NCI-H146 (cell line): Measurements from ENCODE around the gene RAG2.

ENCODE experiments used
- DNase-seq: peaks from one replicate; lab custom pipeline; 2025; lab: John Stamatoyannopoulos, UW

RAG2 gene

DNA sequence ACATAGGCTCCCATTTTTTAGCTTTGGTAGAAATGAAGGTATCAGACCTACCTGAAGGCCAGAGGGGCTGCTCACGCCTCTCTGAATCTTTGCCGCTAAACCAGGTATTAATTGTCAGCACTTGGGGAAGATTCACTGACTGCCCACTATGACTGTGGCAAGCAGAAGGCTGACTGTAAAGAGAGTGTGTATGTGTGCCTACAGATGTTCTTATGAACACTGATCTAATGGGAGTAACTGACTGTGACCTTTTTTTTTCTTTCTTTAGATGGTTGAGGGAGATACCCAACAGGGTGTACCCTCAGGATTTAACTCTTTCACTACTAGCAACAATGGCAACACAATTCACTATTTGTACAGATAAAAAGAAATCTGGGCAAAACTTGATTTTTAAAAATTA, at the start of gene RAG2:
Gene RAG2 (minus strand): TSS at position 186 of the 400 bp plus-strand sequence. CDS start 4,068 bp downstream, outside the sequence.
- DNase-seq: no peak

DNA sequence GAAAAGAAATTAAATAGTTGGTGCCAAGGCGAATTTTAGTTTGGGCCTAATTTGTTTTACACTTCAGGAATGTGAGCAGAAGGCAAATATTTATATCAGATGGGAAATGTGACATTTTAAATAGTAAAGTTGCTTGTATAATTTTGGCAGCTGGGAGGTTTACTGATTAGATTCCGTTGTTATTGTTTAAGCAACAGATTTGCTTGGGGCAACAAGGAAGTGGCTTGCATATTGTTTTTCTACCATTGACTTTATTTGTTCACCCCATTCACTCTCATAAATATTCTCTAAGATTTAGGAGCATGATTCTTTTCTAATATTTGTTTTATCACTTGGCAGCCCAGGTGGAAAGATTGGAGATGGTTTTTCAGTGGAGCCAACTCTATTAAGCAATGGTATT, 40.5 kb upstream of the RAG2 start:
- no peak for DNase-seq

DNA sequence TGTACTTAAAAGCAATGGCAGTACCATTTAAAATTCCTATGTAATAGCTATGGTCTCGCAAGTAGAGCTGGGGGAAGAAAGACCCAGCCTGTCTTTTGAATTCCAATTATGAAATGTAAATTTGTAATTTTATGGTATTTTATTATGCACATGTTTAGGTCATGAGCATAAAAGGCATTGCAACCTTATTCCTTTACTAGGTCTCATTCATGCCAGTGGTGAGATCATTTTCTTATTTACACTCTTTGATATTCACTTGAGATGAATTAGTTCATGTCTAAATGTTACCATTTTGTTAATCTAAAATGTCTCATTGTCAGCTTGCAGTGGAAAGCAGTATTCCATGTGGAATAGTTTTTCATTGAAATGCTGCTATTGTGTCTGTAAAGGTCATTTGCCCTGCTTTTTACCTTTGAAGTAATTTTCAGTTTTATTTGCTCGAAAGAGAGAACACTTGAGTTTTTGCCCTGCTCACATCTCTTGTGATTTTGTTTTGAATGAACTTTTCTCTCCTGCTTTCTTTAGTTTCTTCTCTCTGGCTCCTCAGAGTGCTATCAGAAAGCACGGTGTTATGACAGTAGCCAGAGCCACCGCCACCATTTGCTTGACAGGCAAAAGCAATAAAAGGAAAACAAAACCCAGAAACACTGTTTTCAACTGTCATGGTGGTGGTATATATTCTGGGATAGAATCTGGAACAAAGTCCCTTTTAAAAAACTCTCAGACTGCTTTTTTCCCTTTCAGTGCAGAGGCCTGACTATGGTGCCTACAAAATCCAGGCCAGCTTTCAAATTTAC, 37.2 kb upstream of the RAG2 start:
- DNase-seq: no peak

DNA sequence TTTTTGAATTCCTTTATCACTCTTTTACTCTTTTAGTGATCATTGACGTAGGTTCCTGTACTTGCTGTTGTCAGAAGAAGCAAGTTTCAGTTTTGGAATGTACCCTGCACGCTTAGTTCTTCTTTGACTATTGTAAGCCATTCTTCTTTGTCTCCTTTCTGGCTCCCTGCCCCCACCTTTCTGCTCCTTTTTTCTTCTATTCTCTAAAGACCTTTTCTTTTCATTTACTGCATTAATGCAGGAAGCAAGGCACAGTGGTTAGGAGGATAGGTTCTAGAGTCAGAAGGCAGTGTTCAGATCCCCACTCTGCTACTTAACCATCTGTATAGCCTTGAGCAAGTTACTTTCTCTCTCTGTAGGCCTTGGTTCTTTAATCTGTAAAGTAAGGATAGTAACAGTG, 33.7 kb upstream of the RAG2 start:
- DNase-seq: no peak

DNA sequence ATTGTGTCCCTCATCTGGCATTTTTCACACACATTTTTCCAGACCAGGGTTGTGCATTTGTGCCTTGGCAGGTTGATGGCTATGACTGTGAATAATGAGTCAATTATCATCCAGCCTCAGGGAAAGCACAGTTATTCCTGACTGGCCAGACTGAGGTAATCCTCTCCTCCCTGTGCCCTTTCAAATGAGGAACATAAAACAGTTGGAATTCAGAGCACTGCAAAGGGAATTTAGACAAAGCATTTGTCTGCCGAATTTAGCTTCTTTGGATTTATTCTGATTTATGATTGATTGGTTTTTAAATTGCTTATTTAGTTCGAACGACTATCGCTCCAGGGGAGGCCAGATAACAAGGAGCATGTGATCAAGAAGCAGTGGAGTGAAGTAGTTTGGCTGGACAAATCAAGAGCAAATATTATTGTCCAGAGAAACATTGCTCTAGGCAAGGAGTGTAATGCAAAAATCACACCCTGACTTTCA, 30.8 kb upstream of the RAG2 start:
- DNase-seq: no peak

DNA sequence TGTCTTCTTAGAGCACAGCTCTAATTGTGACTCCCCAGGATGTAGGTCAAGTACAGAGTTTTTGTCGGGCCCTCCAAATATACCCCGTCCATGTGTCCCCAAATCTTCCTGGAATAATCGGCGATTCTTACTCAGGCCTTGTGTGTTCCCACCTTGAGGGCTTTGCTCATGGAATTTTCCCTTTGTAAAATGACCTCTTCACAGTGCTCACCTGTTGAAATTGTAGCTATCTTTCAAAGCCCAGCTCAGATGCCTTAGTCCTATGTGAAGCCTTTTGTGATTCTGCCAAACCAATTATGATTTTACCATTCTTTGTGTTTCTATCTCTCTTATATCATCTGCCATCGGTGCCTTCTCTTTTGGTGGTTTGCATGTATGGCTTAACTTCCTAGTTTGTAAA, 30.1 kb upstream of the RAG2 start:
- no peak for DNase-seq

DNA sequence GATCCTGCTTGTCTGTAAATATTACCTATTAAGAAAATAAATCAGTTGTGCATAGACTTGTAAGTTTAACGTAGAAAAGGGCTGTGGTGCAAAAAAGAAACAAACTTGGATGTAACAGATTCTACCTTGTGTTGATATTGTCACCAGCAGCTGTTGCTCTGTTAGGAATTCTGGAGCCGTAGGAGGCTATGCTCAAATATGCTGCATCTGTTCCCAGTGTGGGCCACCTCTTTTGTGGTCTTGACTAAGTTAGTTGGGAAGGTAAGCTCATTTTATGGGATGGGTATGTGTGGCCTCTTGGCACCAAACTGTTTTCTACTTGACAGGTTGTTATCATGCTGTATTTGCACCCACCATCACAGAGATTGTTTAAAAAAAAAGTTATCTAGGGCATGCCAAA, 29.4 kb upstream of the RAG2 start:
- DNase-seq: no peak

DNA sequence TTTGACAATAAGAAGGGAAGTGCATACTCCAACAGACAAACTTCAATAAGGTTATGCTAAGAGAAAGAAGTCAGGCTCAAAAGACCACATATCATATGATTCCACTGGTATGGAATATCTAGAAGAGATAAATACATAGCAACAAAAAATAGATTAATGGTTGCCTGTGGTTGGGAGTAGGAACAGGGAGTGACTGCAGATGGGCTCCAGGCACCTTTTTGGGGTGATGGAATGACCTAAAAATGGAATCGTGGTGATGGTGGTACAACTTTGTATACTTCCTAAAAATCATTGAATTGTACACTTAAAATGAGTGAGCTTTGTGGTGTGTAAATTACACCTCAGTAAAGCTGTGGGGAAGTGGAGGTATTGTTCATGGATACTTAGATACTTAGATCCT, 29.0 kb upstream of the RAG2 start:
- DNase-seq: no peak

DNA sequence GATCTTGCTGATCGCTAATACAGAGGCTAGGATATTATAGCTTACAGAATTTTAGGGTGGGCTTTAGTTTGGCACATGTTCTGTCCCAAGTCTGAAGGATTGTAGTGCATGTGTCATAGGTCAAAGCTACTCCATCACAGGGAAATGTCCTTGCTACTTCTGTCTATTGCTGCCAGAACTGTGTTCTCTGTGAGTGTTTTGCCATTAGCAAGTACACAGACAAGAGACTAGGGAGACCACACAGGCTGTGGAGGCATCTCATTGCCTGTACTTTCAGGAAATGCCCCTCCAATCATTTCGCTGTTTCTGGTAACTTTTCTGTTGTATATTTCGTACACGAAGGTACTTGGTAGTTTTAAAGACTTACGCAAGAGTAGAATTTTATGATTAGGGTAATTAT, 25.5 kb upstream of the RAG2 start:
- no peak for DNase-seq

DNA sequence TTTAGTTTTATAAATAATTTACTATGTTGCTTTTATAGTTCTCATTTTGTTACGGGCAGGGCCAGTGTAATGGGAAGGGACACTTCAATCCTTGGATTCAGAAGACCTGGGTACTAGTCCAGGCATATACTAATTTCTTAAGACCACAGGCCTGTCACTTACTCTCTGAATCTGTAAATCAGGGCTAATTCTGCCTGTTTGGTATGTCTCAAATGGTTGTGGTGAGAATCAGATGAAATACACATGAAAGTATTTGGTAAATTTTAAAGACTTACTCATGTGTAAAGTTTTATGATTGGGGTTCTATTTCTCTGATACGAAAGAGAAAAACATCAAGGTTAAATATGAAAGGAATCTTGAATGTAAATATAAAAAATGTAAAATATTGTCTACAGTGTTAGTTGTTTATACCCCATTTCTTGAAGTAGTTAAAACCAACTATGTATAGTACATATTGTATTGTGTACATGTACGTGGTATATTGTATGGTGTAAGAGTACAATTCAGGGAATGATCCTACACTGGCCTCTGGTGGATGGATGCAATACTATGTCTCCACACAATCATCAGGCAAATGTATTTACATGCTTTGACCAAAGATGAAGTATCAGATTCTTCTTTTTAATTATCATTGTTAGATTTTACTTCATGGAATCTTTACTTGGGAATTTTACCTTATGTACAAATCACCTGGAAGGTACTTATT, 24.5 kb upstream of the RAG2 start:
- DNase-seq: no peak

DNA sequence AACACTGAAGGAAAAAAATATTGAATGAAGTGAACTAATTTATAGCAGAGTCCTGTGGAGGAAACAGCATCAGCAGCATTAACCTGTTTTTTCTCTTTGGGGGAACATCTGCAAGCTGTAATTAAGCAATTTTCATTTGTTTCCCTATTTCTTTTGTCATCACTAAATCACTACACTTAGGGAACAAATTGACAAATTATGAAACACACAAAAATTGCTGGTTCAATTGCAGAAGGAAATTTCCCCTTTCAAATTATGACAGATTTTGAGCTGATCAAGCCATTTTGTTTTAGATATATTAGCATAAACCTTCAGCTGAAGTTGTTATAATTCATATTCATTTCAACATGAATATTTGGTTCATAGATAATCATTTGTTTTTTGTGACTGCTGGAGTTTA, 22.2 kb upstream of the RAG2 start:
- no peak for DNase-seq

DNA sequence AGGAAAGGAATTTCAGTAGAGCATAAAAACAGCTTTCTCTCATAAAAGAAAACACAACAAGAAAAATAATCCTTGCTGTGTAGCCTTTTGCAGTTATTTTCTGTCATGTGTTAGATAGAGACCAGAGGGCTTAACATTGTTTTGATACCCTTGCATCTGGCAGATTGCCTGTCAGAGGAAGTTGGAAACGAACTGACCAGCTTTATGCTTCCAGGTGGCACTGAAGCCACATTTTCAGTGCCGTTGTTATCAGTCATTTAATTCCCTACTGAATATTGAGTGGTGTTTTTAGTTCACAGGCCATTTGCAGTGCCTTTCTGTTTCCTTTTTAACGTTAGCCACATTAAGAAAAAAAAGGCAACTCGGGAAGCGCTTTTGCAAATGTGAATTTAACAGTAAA, 21.5 kb upstream of the RAG2 start:
- no peak for DNase-seq

DNA sequence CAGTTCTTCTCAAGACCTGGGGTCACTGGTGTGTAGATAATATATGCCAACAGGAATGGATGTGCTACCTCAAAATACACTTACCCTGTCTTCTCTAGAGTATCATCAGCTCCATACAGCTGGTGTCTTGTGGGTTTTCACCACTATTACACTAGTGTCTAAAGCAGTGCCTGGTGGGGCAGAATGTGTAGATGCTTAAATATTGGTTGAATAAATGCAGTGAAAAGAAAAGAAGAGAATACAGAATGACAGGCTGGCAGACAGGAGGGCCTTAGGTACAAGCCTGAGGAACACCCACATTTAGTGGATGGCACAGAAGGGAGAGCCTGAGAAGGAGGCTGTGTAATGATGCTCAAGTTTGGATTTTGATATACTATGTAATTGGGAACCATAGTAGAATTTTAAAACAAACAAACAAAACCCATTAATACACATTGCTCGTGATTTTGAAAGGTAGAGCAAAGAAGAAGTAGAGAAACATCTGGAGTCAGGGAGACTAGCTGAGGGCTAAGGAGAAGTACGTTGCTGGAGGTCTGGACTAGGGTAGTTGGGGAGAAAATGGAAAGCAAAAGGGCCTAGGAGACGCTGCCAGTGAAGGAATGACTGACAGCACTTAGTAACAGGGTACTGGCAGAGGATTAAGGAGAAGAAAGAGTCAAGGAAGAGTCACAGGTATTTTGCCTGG, 20.5 kb upstream of the RAG2 start:
- no peak for DNase-seq

DNA sequence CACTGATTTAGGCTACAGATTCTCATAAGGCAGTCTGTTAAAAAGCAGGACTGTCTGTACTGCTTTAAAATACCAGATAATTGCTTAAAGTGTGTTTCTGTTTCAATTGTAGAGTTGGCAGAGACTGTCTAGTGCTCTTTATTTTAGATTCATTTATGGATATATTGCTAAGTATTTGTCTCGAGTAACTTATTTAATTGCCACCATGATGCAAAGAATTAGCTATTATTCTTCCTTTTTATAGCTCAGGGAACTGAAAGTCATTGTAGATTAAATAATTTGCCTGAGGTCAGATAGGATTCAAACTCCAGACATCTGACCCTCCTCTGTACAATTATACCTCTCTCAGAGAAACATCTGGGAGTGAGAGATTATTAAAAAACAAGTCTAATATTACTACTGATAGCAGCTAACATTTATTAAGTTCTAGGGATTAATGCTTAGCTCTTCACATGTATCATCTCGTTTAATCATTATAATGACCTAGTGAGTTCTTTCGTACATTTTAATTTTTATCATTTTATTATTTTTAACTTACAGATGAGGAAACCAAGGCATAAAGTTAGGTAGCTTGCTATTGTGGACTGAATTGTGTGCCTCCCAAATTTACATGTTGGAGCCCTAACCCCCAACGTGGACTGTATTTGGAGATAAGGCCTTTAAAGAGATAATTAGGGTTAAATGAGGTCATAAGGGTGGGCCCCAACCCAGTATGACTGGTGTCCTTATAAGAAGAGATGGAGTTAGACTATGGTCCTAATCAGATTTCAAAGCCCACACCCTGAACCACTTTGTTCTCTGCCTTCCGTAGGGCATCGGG, 19.7 kb upstream of the RAG2 start:
- DNase-seq: no peak

DNA sequence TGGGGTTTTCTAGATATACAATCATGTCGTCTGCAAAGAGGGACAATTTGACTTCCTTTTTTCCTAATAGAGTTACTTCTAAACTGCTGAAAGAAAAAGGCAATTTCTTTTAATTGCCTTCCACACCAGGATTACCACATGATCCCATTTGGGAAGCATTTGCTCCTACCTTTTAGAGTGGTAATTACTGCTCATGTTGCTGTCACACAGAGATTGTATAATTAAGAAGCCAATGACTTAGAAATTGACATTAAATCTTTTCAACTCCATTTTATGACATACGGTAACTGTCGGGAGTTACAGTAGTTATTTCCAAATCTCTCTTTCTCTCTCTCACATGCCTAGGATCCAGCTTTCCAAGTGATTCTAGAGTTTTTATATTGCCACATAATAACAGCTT, 17.8 kb upstream of the RAG2 start:
- DNase-seq: no peak

DNA sequence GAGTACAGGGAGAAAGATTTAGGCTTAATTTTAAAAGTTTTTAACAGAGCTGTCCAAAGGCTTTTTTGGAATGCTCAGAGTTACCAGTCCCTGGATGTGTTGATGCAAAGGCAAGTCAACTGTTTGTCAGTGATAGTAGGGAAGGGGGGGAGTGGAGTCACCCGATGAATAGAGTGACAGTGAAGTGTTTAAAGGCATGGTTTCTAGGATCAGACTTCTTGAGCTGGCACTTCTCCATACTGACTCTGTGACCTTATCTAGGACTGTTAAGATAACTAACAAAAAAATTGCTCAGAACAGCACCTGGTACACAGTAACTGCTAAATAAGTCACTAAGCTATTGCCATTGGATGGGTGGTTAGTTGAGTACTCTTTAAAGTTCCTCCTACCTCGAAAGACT, 11.3 kb upstream of the RAG2 start:
- DNase-seq: no peak

DNA sequence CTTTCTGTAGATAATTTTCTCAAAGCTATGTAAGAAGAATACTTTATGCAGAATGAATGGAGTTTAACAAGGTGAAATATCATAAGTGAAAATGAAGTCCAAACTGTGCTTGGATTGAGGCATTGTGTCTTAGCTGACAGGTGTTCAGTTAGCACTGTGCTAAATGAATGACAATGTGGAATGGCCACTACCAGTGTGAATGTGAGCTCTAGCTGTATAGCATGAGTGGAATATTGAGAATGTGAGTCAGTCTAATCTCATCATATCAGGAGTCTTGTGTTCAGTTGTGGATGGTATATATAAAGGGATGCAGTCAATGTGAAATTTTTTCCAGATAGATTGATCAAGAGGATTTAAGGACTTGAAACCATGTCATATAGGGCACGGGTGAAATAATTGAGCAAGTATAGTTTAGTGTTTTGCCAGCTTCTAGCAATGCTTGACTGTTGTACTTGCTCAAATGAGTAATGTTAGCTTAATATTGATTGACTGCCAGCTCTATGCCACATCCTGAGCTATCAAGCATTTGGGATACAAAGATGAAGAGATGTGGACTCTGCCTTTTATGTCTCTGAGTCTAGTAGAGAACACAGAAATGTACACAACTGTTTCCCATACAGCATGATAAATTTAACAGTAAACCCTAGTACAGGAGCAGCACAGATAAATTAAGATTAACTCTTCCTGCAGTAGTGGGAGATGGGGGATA, 10.6 kb upstream of the RAG2 start:
- no peak for DNase-seq

DNA sequence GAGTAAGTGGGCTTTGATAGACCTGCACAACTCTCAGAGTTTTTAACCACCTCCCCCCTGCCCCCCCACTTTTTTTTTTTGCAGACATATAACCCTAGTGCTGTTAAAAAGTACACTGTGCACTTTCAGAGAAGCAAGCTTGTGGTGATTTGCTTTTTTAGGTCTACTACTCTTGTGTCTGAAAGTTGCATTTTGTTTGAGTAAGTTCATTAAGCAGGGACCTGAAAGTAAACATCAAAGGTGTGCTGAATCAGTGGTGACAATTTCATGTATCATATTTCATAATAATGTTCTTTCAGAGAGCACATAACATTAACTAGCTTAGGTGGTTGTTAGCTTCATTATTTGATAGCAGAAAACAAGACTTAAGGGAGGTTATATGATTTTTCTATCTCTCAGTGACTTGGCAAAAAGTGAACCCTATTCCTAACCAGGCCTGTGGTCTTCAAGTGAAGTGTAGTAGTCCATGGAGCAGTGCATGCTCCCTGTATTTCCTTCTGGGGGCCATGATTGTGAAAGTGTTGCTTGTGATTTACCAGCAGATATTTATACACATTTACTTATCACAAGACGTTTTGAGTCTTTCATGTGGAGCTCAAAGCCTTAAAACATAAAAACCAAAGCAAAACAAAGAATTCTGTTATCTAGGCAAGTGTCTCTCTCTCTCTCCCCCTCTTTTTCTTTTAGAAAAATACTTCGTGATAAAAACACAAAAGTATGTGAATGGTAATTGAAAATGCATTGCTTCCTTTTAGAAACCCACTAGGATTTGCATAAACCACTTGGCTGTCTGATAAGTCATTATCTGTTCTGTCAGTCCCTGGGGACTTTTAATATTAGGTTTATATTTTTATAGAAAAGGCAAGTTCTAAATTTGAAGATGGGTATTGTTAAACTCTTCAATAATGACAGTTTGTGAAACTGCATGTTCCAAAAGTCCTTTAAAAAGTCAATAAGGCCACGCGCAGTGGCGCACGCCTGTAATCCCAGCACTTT, 7.5 kb upstream of the RAG2 start:
- DNase-seq: no peak

DNA sequence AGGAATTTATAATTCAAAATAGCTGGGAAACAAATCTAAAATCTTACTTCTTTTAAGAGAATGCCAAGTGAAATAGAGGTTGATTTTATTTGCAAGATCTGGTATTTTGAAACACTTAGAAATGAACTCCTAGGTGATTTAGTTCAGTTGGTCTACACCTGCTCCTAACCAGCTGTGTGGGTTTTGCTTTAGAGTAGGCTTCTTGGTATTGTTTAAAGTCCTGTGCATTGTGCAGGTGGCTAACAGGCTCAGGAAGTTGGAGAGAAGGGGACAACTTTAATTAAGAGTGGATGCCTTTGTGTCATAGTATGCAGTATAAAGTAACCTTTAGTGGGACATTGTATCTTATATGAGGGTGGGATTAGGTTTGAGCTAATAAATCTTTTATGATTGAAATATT, 4.1 kb upstream of the RAG2 start:
- no peak for DNase-seq

DNA sequence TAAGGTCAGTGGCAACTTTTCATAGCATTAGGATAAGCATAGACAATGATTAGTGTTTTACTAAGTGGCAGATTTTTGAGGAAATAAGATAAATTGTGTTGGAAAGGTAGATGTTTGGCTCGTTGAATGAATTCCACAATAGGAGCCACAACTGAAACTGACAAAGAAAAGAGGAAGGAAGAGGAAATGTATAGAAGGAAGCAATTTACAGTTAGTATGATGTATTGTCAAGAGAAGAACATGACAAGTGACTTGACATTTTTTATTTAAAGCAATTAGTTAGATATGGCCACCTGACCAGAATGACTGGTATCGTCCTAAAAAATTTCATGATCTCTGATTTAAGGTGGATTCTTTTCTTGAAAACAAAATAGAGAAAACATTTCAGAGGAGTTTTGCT, 3.1 kb upstream of the RAG2 start:
- DNase-seq: no peak
